Gastrocnemius medialis (tissue), 4 donors: ENCODE measurements around the gene CYP8B1.

ENCODE experiments used
- CTCF ChIP-seq, 5 experiments: fragments of 450-650 bp in 3 of 5; fragments of 200-600 bp in 2 of 5; sonication (generic) in 2 of 5; IDR thresholded peaks in 4 of 5; conservative IDR thresholded peaks in 1 of 5; 1 replicate in 4 of 5; 2 replicates in 1 of 5; pipeline ENCODE4 v1.5.1; 2016 to 2019; ENCODE audit warnings: antibody characterized with exemption in 5 of 5, mild to moderate bottlenecking in 3 of 5, moderate library complexity in 3 of 5
- POLR2A ChIP-seq, 2 donors: fragments of 450-650 bp; IDR thresholded peaks; one replicate each; pipeline ENCODE4 v1.6.1; 2017; ENCODE audit warnings: antibody characterized with exemption in 2 of 2, mild to moderate bottlenecking in 2 of 2, moderate library complexity in 2 of 2

- TF ChIP-seq CTCF (IDR thresholded peaks at IDR 0.05 in 4 of 5, conservative IDR thresholded peaks at IDR 0.05 in 1 of 5) (no peak), POLR2A (IDR thresholded peaks at IDR 0.05) (no peak)
Observed at GRCh38 chr3:42874749-42875148, 930 bp downstream of the CYP8B1 start.
